Transverse colon (tissue), 4 donors: ENCODE measurements around the gene FAM131A. TPM values are rescaled to one million over a fixed set of nuclear protein-coding genes. Genes with fewer than 3 reads are reported as not detected.

ENCODE experiments used
- DNase-seq: peaks from one replicate; pipeline ENCODE4 v3.0.0-alpha.2; 2019
- H3K27ac ChIP-seq, 4 donors: fragments of 200-600 bp; sonication (generic); 2 replicates each; pipeline ENCODE4 v1.5.1; 2016 to 2018; ENCODE audit warnings: inconsistent platforms in 4 of 4
- H3K27me3 ChIP-seq: fragments of 200-600 bp; sonication (generic); 2 replicates; pipeline ENCODE4 v1.5.1; 2017; ENCODE audit warnings: inconsistent platforms
- H3K36me3 ChIP-seq, 4 donors: fragments of 200-600 bp; sonication (generic); 2 replicates each; pipeline ENCODE4 v1.5.1; 2017 to 2019; ENCODE audit warnings: inconsistent platforms in 4 of 4
- H3K4me1 ChIP-seq, 4 donors: fragments of 200-600 bp; sonication (generic); 2 replicates each; pipeline ENCODE4 v1.5.1; 2017 to 2020; ENCODE audit warnings: inconsistent platforms in 4 of 4
- H3K4me3 ChIP-seq, 4 donors: fragments of 200-600 bp; sonication (generic); 1 replicate in 1 of 4; 2 replicates in 3 of 4; pipeline versions ENCODE4 v1.5.1 to v1.6.1; 2017 to 2019; ENCODE audit warnings: inconsistent platforms in 4 of 4
- H3K9me3 ChIP-seq, 2 donors: fragments of 200-600 bp; sonication (generic); 2 replicates each; pipeline ENCODE4 v1.5.1; 2017 to 2019; ENCODE audit warnings: inconsistent platforms in 2 of 2
- CTCF ChIP-seq, 5 experiments: fragments of 200-600 bp in 3 of 5; fragments of 450-650 bp in 2 of 5; sonication (generic) in 3 of 5; IDR thresholded peaks; 1 replicate in 2 of 5; 2 replicates in 3 of 5; pipeline ENCODE4 v1.5.1; 2016 to 2017; ENCODE audit warnings: antibody characterized with exemption in 5 of 5, inconsistent platforms in 3 of 5, mild to moderate bottlenecking in 2 of 5, moderate library complexity in 1 of 5
- EP300 ChIP-seq: sonication (generic); formaldehyde crosslinking; IDR thresholded peaks from one replicate; pipeline ENCODE4 v1.6.1; 2017; ENCODE audit warnings: antibody characterized with exemption, low read depth
- POLR2A ChIP-seq: fragments of 450-650 bp; IDR thresholded peaks from one replicate; pipeline ENCODE4 v1.6.1; 2016; ENCODE audit warnings: antibody characterized with exemption, mild to moderate bottlenecking, moderate library complexity
- POLR2AphosphoS5 ChIP-seq, 3 donors: sonication (generic); formaldehyde crosslinking; IDR thresholded peaks; one replicate each; pipeline ENCODE4 v1.6.1; 2016; ENCODE audit warnings: antibody characterized with exemption in 3 of 3
- WGBS, 2 donors: methylation state at CpG; one replicate each; pipeline ENCODE4 v1.1.5; 2018; ENCODE audit warnings: low coverage in 1 of 2; 5-methylcytosine and 5-hydroxymethylcytosine counted together
- in situ Hi-C, 4 donors: fragments of 200-750 bp; cut with MboI; loops; one replicate each; pipeline versions ENCODE4 v1.15.0 to v1.15.1; 2017; ENCODE audit warnings: low sequenced_read_pairs in 3 of 4, low pct_ligation_motif_present in 1 of 4, low pct_unique_long_range_greater_than_20kb in 1 of 4
- intact Hi-C: fragments of 100-400 bp; cut with DNase I; formaldehyde crosslinking; loops from one replicate; pipeline ENCODE4 v1.15.1; 2023; ENCODE audit warnings: low total_unique reads
- total RNA-seq, 4 donors: library from RNA; depleted of rRNA; stranded (reverse); fragments of >200 nt; gene quantifications; one replicate each; pipeline ENCODE4 v1.1.0, GENCODE V29; 2016

Gene FAM131A
- total RNA-seq, 4 donors from 2014 or later = 18.5 to 41.1 (median 28.8) TPM

GRCh38 chr3:184349563-184350470 lies 12.4 kb downstream of the FAM131A start:
- H3K27me3 ChIP-seq = no peaks in the 10 kb centered on the region
- no peak overlapping the region for H3K4me3 ChIP-seq
- H3K9me3 ChIP-seq = no peaks in the 10 kb centered on the region
- intact Hi-C loops (loop anchor here (10.0 kb wide), 1 partner anchor 45 kb away; no protein-coding TSS in a partner anchor), in situ Hi-C loops (loop anchor here in 1 of 4 donors (25.0 kb wide), 1 partner anchor 437 kb away; no protein-coding TSS in a partner anchor)
- H3K36me3 ChIP-seq = no peaks in the 10 kb centered on the region
- H3K27ac ChIP-seq = no peak overlapping the region
- H3K4me1 ChIP-seq = peaks cover 12 to 40% (median 27%) of the 10 kb centered on the region in 4 donors
- TF ChIP-seq CTCF (IDR thresholded peaks at IDR 0.05) = no peak
- 92 to 97% methylated on average over 4 to 10 of the region's 10 CpGs for WGBS, 2 donors
- DNase-seq = no peak

GRCh38 chr3:184350618-184351017 lies 13.2 kb downstream of the FAM131A start:
- no peak for DNase-seq
- H3K36me3 ChIP-seq = no peaks in the 10 kb centered on the region
- TF ChIP-seq EP300 (no peak), CTCF (IDR thresholded peaks at IDR 0.05) (no peak), POLR2A (no peak), POLR2AphosphoS5 (IDR thresholded peaks at IDR 0.05) (no peak)
- in situ Hi-C loops = loop anchor here in 1 of 4 donors (25.0 kb wide), 1 partner anchor 437 kb away; no protein-coding TSS in a partner anchor
- peak overlapping the region in 1 of 4 donors; percentile 82 for H3K27ac ChIP-seq
- 92 to 98% methylated on average over 5 to 6 of the region's 6 CpGs for WGBS, 2 donors
- H3K4me3 ChIP-seq = no peak overlapping the region
- H3K4me1 ChIP-seq = peaks cover 12 to 34% (median 23%) of the 10 kb centered on the region in 4 donors
- no peaks in the 10 kb centered on the region for H3K9me3 ChIP-seq
- H3K27me3 ChIP-seq = no peaks in the 10 kb centered on the region
- intact Hi-C loops = loop anchor here (10.0 kb wide), 1 partner anchor 46 kb away; no protein-coding TSS in a partner anchor

- WGBS, 2 donors = 49 to 51% methylated on average over 3 to 9 of the region's 9 CpGs
- Histone ChIP-seq H3K36me3 (no peaks in the 10 kb centered on the region), H3K9me3 (no peaks in the 10 kb centered on the region), H3K4me3 (no peak overlapping the region), H3K4me1 (peaks cover 6 to 33% (median 18%) of the 10 kb centered on the region in 4 donors), H3K27me3 (no peaks in the 10 kb centered on the region), H3K27ac (peak overlapping the region; percentile 65 to 82 (median 71))
- DNase-seq = no peak
- TF ChIP-seq POLR2AphosphoS5 (IDR thresholded peaks at IDR 0.05) = no peak
- no peak for TF ChIP-seq POLR2A
- no peak for TF ChIP-seq CTCF (IDR thresholded peaks at IDR 0.05)
- TF ChIP-seq EP300 = no peak
- intact Hi-C loops (loop anchor here (10.0 kb wide), 1 partner anchor 47 kb away; no protein-coding TSS in a partner anchor), in situ Hi-C loops (loop anchor here in 1 of 4 donors (25.0 kb wide), 1 partner anchor 436 kb away; no protein-coding TSS in a partner anchor)
Observed at GRCh38 chr3:184351511-184352148, 14.2 kb downstream of the FAM131A start.
